ENCODE results near the gene TMEM186.

TMEM186 gene

GRCh38 chr16:8774208-8774607 lies 23.2 kb downstream of the TMEM186 start:
- DNase-seq (ENCODE audit: low spot score) (no peak), ATAC-seq (ENCODE audit: low read depth) (no peak)
- no peaks in the 10 kb centered on the region for H3K27me3 ChIP-seq (ENCODE audit: insufficient read depth, poor library complexity, severe bottlenecking)

GRCh38 chr16:8773537-8773936 lies 23.9 kb downstream of the TMEM186 start:
- no peak overlapping the region for H3K27ac ChIP-seq (ENCODE audit: poor library complexity, severe bottlenecking)
- H3K4me3 ChIP-seq (ENCODE audit: severe bottlenecking): no peak overlapping the region
- H3K9me3 ChIP-seq (ENCODE audit: severe bottlenecking): no peaks in the 10 kb centered on the region
- no peak for TF ChIP-seq CTCF (IDR thresholded peaks at IDR 0.05; ENCODE audit: poor library complexity, severe bottlenecking)
- H3K36me3 ChIP-seq (ENCODE audit: low read depth): peaks cover 16% of the 10 kb centered on the region
- no peak for ATAC-seq (ENCODE audit: low read depth)
- no peak for DNase-seq (ENCODE audit: low spot score)
- no peaks in the 10 kb centered on the region for H3K4me1 ChIP-seq (ENCODE audit: insufficient read depth, poor library complexity, severe bottlenecking)
- H3K27me3 ChIP-seq (ENCODE audit: insufficient read depth, poor library complexity, severe bottlenecking): no peaks in the 10 kb centered on the region

More at GRCh38 chr16:8774208-8774607, 23.2 kb downstream of the TMEM186 start:
- no peak overlapping the region for H3K4me3 ChIP-seq (ENCODE audit: severe bottlenecking)
- no peak overlapping the region for H3K27ac ChIP-seq (ENCODE audit: poor library complexity, severe bottlenecking)
- H3K9me3 ChIP-seq (ENCODE audit: severe bottlenecking): no peaks in the 10 kb centered on the region
- no peak for TF ChIP-seq CTCF (IDR thresholded peaks at IDR 0.05; ENCODE audit: poor library complexity, severe bottlenecking)
- H3K4me1 ChIP-seq (ENCODE audit: insufficient read depth, poor library complexity, severe bottlenecking): no peaks in the 10 kb centered on the region
- peaks cover 16% of the 10 kb centered on the region; the same call in 1 of the 2 replicates for H3K36me3 ChIP-seq (ENCODE audit: low read depth)

- Histone ChIP-seq H3K36me3 (ENCODE audit: low read depth) (peaks cover 5% of the 10 kb centered on the region; the same call in 1 of the 2 replicates), H3K9me3 (ENCODE audit: severe bottlenecking) (no peaks in the 10 kb centered on the region), H3K4me3 (ENCODE audit: severe bottlenecking) (no peak overlapping the region), H3K27ac (ENCODE audit: poor library complexity, severe bottlenecking) (no peak overlapping the region), H3K27me3 (ENCODE audit: insufficient read depth, poor library complexity, severe bottlenecking) (no peaks in the 10 kb centered on the region), H3K4me1 (ENCODE audit: insufficient read depth, poor library complexity, severe bottlenecking) (no peaks in the 10 kb centered on the region)
- no peak for TF ChIP-seq CTCF (IDR thresholded peaks at IDR 0.05; ENCODE audit: poor library complexity, severe bottlenecking)
- DNase-seq (ENCODE audit: low spot score) (no peak), ATAC-seq (ENCODE audit: low read depth) (no peak)
Measured at GRCh38 chr16:8768692-8769091, 28.7 kb downstream of the TMEM186 start.

GRCh38 chr16:8768283-8768682 lies 29.2 kb downstream of the TMEM186 start:
- Histone ChIP-seq H3K4me1 (ENCODE audit: insufficient read depth, poor library complexity, severe bottlenecking) (no peaks in the 10 kb centered on the region), H3K36me3 (ENCODE audit: low read depth) (peaks cover 5% of the 10 kb centered on the region; the same call in 1 of the 2 replicates), H3K4me3 (ENCODE audit: severe bottlenecking) (no peak overlapping the region), H3K27me3 (ENCODE audit: insufficient read depth, poor library complexity, severe bottlenecking) (no peaks in the 10 kb centered on the region), H3K27ac (ENCODE audit: poor library complexity, severe bottlenecking) (no peak overlapping the region), H3K9me3 (ENCODE audit: severe bottlenecking) (no peaks in the 10 kb centered on the region)
- no peak for TF ChIP-seq CTCF (IDR thresholded peaks at IDR 0.05; ENCODE audit: poor library complexity, severe bottlenecking)
- DNase-seq (ENCODE audit: low spot score) (no peak), ATAC-seq (ENCODE audit: low read depth) (no peak)

GRCh38 chr16:8767176-8767575 lies 30.3 kb downstream of the TMEM186 start:
- no peak for ATAC-seq (ENCODE audit: low read depth)
- Histone ChIP-seq H3K27me3 (ENCODE audit: insufficient read depth, poor library complexity, severe bottlenecking) (no peaks in the 10 kb centered on the region), H3K9me3 (ENCODE audit: severe bottlenecking) (no peaks in the 10 kb centered on the region), H3K27ac (ENCODE audit: poor library complexity, severe bottlenecking) (no peak overlapping the region), H3K4me3 (ENCODE audit: severe bottlenecking) (no peak overlapping the region), H3K36me3 (ENCODE audit: low read depth) (peaks cover 5% of the 10 kb centered on the region; the same call in 1 of the 2 replicates), H3K4me1 (ENCODE audit: insufficient read depth, poor library complexity, severe bottlenecking) (no peaks in the 10 kb centered on the region)
- no peak for DNase-seq (ENCODE audit: low spot score)
- TF ChIP-seq CTCF (IDR thresholded peaks at IDR 0.05; ENCODE audit: poor library complexity, severe bottlenecking): no peak
